Epidermal melanocyte (primary cell): Measurements from ENCODE around the gene PCYT1A.
"Not testable (repeated sequence)": the region's sequence is repeated elsewhere in the genome, so short reads cannot be mapped to it uniquely, and the experiment has no call there.

Source experiments
- DNase-seq: peaks from one replicate; pipeline ENCODE4 v3.0.0; 2011; ENCODE audit warnings: low spot score; ENCODE audit not compliant: insufficient read length

The PCYT1A gene

GRCh38 chr3:196288141-196288460, 575 bp upstream of the PCYT1A start:
- DNase-seq = no peak

GRCh38 chr3:196287090-196287439, 461 bp downstream of the PCYT1A start:
- no peak for DNase-seq

- no peak for DNase-seq
Observed at GRCh38 chr3:196284396-196284795, 3.1 kb downstream of the PCYT1A start.

- no peak for DNase-seq
Observed at GRCh38 chr3:196281962-196282361, 5.6 kb downstream of the PCYT1A start.

GRCh38 chr3:196280689-196281440, 6.7 kb downstream of the PCYT1A start:
- no peak for DNase-seq

- no peak for DNase-seq
Observed at GRCh38 chr3:196275126-196275525, 12.4 kb downstream of the PCYT1A start.

- no peak for DNase-seq
Observed at GRCh38 chr3:196274585-196274984, 12.9 kb downstream of the PCYT1A start.

- DNase-seq = no peak
Observed at GRCh38 chr3:196273655-196274054, 13.9 kb downstream of the PCYT1A start.

- DNase-seq = no peak
Observed at GRCh38 chr3:196272826-196273225, 14.7 kb downstream of the PCYT1A start.

- DNase-seq = no peak
Observed at GRCh38 chr3:196270499-196270898, 17.0 kb downstream of the PCYT1A start.

- DNase-seq = no peak
Observed at GRCh38 chr3:196268284-196269163, 19.0 kb downstream of the PCYT1A start.

GRCh38 chr3:196263819-196264218, 23.7 kb downstream of the PCYT1A start:
- DNase-seq = no peak

- no peak for DNase-seq
Observed at GRCh38 chr3:196260784-196261183, 26.7 kb downstream of the PCYT1A start.

- no peak for DNase-seq
Observed at GRCh38 chr3:196255776-196256175, 31.8 kb downstream of the PCYT1A start.

GRCh38 chr3:196254376-196255283, 32.9 kb downstream of the PCYT1A start:
- no peak for DNase-seq

GRCh38 chr3:196251918-196252317, 35.6 kb downstream of the PCYT1A start:
- no peak for DNase-seq

- DNase-seq = no peak
Observed at GRCh38 chr3:196246612-196247308, 40.8 kb downstream of the PCYT1A start.

- DNase-seq = not testable (repeated sequence)
Observed at GRCh38 chr3:196244166-196244565, 43.4 kb downstream of the PCYT1A start.

GRCh38 chr3:196241704-196242103, 45.8 kb downstream of the PCYT1A start:
- no peak for DNase-seq

- no peak for DNase-seq
Observed at GRCh38 chr3:196240424-196240823, 47.1 kb downstream of the PCYT1A start.
